ENCODE results near the gene ADD1.

- no peak for TF ChIP-seq CTCF (conservative IDR thresholded peaks at IDR 0.05 in 1 of 2, IDR thresholded peaks at IDR 0.05 in 1 of 2; ENCODE audit: extremely low read depth in 1 of 2, insufficient read depth in 1 of 2, low read depth in 1 of 2, low read length in 2 of 2)
- no peak for TF ChIP-seq EZH2 (IDR thresholded peaks at IDR 0.05; ENCODE audit: borderline replicate concordance, low read length)
These were observed 14.2 kb upstream of the ADD1 start for GRCh38 chr4:2829321-2829932.

All from mammary epithelial cell (primary cell).